Measurements from ENCODE around the gene PRKAG2.

The PRKAG2 gene

GRCh38 chr7:151859111-151859947 is 17.6 kb downstream of the PRKAG2 start:
- no peak overlapping the region for H2AFZ ChIP-seq (ENCODE audit: low read depth, low read length, severe bottlenecking)
- H3K9me2 ChIP-seq (replicated peaks; ENCODE audit: insufficient read depth, low read length) = no peaks in the 10 kb centered on the region

GRCh38 chr7:151858456-151858855 is 18.5 kb downstream of the PRKAG2 start:
- Histone ChIP-seq H3K9ac (ENCODE audit: low read length) (no peak overlapping the region), H3K9me3 (ENCODE audit: insufficient read depth, low read length) (no peaks in the 10 kb centered on the region), H3K4me3 (ENCODE audit: insufficient read depth, low read length, poor library complexity, severe bottlenecking) (no peak overlapping the region), H3K79me2 (ENCODE audit: insufficient read depth, low read length) (no peaks in the 10 kb centered on the region), H3K9me2 (replicated peaks; ENCODE audit: insufficient read depth, low read length) (no peaks in the 10 kb centered on the region), H3F3A (ENCODE audit: insufficient read depth) (no peaks in the 10 kb centered on the region), H2AFZ (ENCODE audit: low read depth, low read length, severe bottlenecking) (no peak overlapping the region), H3K36me3 (ENCODE audit: low read length) (no peaks in the 10 kb centered on the region), H3K4me2 (ENCODE audit: low read depth, low read length, poor library complexity, severe bottlenecking) (no peak overlapping the region), H3K27ac (ENCODE audit: low read depth, low read length) (no peak overlapping the region), H3K27me3 (ENCODE audit: low read length) (no peaks in the 10 kb centered on the region), H4K20me1 (ENCODE audit: low read depth, low read length) (no peaks in the 10 kb centered on the region)
- TF ChIP-seq CTCF (IDR thresholded peaks at IDR 0.05; ENCODE audit: insufficient read depth, low read length, poor library complexity, severe bottlenecking) (no peak), EZH2phosphoT487 (conservative IDR thresholded peaks at IDR 0.05; ENCODE audit: low read length) (no peak)

More at GRCh38 chr7:151859111-151859947, 17.6 kb downstream of the PRKAG2 start:
- H3K27me3 ChIP-seq (ENCODE audit: low read length) = no peaks in the 10 kb centered on the region
- no peak overlapping the region for H3K4me2 ChIP-seq (ENCODE audit: low read depth, low read length, poor library complexity, severe bottlenecking)
- no peak overlapping the region for H3K9ac ChIP-seq (ENCODE audit: low read length)
- no peaks in the 10 kb centered on the region for H3K36me3 ChIP-seq (ENCODE audit: low read length)
- no peaks in the 10 kb centered on the region for H3K9me3 ChIP-seq (ENCODE audit: insufficient read depth, low read length)
- H3F3A ChIP-seq (ENCODE audit: insufficient read depth) = no peaks in the 10 kb centered on the region
- H3K4me3 ChIP-seq (ENCODE audit: insufficient read depth, low read length, poor library complexity, severe bottlenecking) = no peak overlapping the region
- TF ChIP-seq CTCF (IDR thresholded peaks at IDR 0.05; ENCODE audit: insufficient read depth, low read length, poor library complexity, severe bottlenecking) = no peak
- no peak for TF ChIP-seq EZH2phosphoT487 (conservative IDR thresholded peaks at IDR 0.05; ENCODE audit: low read length)
- H3K79me2 ChIP-seq (ENCODE audit: insufficient read depth, low read length) = no peaks in the 10 kb centered on the region
- no peak overlapping the region for H3K27ac ChIP-seq (ENCODE audit: low read depth, low read length)
- H4K20me1 ChIP-seq (ENCODE audit: low read depth, low read length) = no peaks in the 10 kb centered on the region

GRCh38 chr7:151857866-151858450 is 19.0 kb downstream of the PRKAG2 start:
- TF ChIP-seq EZH2phosphoT487 (conservative IDR thresholded peaks at IDR 0.05; ENCODE audit: low read length) = no peak
- no peak for TF ChIP-seq CTCF (IDR thresholded peaks at IDR 0.05; ENCODE audit: insufficient read depth, low read length, poor library complexity, severe bottlenecking)
- Histone ChIP-seq H3K27me3 (ENCODE audit: low read length) (no peaks in the 10 kb centered on the region), H3K9me2 (replicated peaks; ENCODE audit: insufficient read depth, low read length) (no peaks in the 10 kb centered on the region), H3K36me3 (ENCODE audit: low read length) (no peaks in the 10 kb centered on the region), H3K4me2 (ENCODE audit: low read depth, low read length, poor library complexity, severe bottlenecking) (no peak overlapping the region), H3F3A (ENCODE audit: insufficient read depth) (no peaks in the 10 kb centered on the region), H3K4me3 (ENCODE audit: insufficient read depth, low read length, poor library complexity, severe bottlenecking) (no peak overlapping the region), H3K79me2 (ENCODE audit: insufficient read depth, low read length) (no peaks in the 10 kb centered on the region), H3K27ac (ENCODE audit: low read depth, low read length) (no peak overlapping the region), H2AFZ (ENCODE audit: low read depth, low read length, severe bottlenecking) (no peak overlapping the region), H3K9ac (ENCODE audit: low read length) (no peak overlapping the region), H3K9me3 (ENCODE audit: insufficient read depth, low read length) (no peaks in the 10 kb centered on the region), H4K20me1 (ENCODE audit: low read depth, low read length) (no peaks in the 10 kb centered on the region)
